LNCAP (cell line): Measurements from ENCODE around the gene CDK2AP2.
A peak's percentile ranks its signal among the peaks of the same experiment; 100 is the strongest.

Source experiments
- CTCF ChIP-seq: fragments of 450-650 bp; IDR thresholded peaks from 2 replicates; pipeline ENCODE4 v1.5.1; 2017; ENCODE audit warnings: mild to moderate bottlenecking

The CDK2AP2 gene

DNA sequence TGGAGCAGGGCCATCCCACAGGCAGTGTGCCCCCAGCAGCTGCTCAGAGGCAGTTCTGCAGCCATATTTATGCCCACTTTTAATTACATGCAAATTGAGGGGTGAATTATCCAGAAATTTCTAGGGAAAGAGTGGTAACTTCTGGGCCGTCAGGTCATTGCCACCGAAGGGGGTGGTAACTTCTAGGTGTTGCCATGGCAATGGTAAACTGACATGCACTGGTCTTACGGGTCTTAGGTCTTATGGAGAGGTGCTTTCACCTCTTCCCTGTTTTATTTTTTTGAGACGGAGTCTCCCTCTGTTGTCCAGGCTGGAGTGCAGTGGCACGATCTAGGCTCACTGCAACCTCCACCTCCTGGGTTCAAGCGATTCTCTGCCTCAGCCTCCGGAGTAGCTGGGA is 35.1 kb downstream of the CDK2AP2 start:
- no peak for TF ChIP-seq CTCF

GRCh38 chr11:67470337-67471002 is 37.5 kb downstream of the CDK2AP2 start:
- no peak for TF ChIP-seq CTCF

DNA sequence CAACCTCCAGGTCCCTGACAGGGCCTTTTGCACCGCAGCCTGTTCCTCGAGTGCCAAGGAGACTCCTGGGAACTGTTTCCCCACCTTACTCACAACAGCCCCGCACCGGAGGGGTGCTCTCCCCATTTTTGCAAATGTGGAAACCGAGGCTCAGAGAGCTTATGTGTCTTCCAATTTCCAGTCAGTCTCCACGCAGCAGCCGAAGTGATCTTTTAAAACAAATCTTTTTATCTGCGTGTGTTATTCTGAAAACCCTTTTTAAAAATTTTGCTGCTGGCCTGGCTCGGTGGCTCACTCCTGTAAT is 38.5 kb downstream of the CDK2AP2 start:
- TF ChIP-seq CTCF: no peak; the same call in 1 of the 2 replicates

DNA sequence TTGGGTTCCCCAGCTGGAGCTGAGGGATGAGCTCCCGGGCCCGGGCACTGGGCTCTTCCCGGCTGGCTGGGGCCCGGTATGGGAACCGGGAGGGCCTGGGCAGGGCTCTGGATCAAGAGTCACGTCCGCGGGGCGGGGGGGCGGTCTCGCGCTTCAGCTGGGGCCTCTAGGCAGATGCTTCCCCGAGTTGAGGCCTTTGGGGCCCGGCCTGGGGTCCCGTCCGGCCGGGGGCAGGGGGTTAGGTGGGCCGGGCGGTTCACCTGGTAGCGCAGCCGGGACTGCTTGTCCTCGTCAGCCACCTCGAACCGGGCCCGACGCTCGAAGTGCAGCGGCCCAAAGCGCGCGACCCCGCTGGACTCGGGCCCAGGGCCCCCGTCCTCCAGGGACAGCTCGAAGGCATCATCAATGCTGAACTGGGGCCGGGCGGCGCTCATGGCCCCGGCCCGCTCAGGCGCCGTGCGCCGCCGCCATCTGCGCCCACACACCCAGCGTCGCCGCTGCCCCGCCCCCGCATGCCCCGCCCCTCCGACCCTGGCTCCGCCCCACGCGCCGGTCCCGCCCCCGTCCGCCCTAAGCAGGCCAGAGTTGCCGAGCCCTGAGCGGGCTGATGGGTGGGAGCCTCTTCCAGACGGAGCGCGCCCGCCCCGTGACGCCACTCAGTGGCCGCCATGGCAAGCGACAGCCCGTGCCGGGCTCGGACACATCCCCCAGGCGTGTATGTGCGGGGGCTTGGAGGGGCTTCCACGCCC is 39.0 kb downstream of the CDK2AP2 start, which contains the start of gene TMEM134:
TSS of gene TMEM134 (minus strand) at position 493 of the 749 bp plus-strand sequence. CDS start at position 434, 59 bp downstream.
- peak; percentile 51 for TF ChIP-seq CTCF

- TF ChIP-seq CTCF: no peak
Observed at GRCh38 chr11:67468456-67468758, 39.6 kb downstream of the CDK2AP2 start.

DNA sequence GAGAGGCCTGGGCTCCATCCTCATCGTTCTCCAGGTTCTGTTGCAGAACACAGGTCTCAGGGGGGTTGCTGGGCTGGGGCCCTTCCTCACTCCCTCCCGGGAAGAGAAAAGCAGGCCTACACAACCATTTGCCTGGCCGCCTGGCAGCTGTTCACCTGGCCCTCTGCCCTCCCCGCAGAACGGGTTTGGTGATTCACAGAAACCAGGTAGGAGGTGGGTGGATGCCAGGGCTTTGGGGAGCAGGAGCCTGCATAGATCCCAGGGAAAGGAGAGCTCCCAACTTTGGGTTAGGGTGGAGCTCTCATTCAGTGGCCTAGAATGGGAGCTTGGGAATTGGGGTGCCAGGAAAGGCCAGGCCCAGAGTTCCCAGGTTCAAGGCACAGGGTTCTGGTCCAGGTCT is 39.9 kb downstream of the CDK2AP2 start:
- TF ChIP-seq CTCF: no peak

DNA sequence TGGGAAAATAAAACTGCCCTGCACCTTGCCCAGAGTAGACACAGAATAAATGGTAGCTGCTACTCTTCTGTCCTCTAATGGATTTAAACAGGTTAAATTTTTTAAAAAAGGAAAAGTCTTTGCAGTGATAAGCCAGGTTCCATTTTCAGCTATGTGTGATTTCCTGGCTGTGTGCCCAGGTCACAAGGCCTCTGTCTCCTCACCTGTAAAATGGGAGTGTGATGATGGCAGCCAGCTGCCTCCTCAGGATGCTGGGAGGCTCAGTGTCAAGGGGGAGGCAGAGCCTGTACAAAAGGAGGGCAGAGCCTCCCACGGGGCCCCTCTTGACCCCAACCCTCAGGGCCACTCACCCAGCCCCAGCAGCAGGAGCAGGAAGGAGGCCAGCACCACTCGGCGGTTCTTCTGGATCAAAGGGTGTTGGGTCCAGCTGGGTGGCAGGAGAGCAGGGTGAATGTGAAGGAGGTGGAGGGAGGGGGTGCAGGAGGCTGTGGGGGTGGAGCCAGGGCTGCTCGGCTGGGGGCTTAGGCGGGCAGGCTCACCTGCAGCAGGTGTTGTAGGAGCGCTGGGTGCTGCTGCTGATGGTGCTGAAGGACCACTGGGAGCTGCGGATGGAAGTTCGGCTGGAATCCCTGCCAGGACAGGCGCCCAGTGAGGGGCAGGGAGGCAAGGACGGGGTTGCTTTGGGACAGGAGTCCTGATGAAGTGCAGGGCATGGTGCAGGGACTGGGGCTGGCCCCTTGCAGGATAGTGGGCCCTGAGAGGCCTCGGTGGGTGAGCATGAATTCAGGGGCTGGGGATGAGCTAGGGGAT is 40.8 kb downstream of the CDK2AP2 start:
- TF ChIP-seq CTCF: no peak
